K562 (cell line): ENCODE results near the gene PCDH1.

Source experiments
- BHLHE40 ChIP-seq: IDR thresholded peaks from 2 replicates; pipeline ENCODE4 v1.6.1; 2011; ENCODE audit warnings: low read length, improper control_type of control experiment
- CBX2 ChIP-seq: fragments of 200-600 bp; sonication (generic); IDR thresholded peaks from one replicate; pipeline ENCODE4 v1.6.1; 2012; ENCODE audit warnings: mild to moderate bottlenecking, low read length, inconsistent platforms; ENCODE audit not compliant: insufficient read depth, poor library complexity, severe bottlenecking
- E2F4 ChIP-seq: sonication (generic); formaldehyde crosslinking; IDR thresholded peaks from 2 replicates; pipeline ENCODE4 v1.8.0; 2022; ENCODE audit warnings: mild to moderate bottlenecking, low read depth, missing genetic modification reagents
- ESRRA ChIP-seq: fragments of 450-650 bp; IDR thresholded peaks from 2 replicates; pipeline ENCODE4 v1.6.1; 2014; ENCODE audit warnings: low read depth, mild to moderate bottlenecking, moderate library complexity, borderline replicate concordance
- PHB2 ChIP-seq: fragments of 450-650 bp; IDR thresholded peaks from 2 replicates; pipeline ENCODE4 v1.6.1; 2017; ENCODE audit warnings: low read depth
- RCOR1 ChIP-seq, 2 experiments: IDR thresholded peaks; 2 replicates each; pipeline ENCODE4 v1.6.1; 2012; ENCODE audit warnings: low read depth in 2 of 2, low read length in 2 of 2, borderline replicate concordance in 1 of 2, improper control_type of control experiment in 1 of 2
- TARDBP ChIP-seq: fragments of 450-650 bp; IDR thresholded peaks from 2 replicates; pipeline ENCODE4 v1.6.1; 2016
- ZBED1 ChIP-seq: IDR thresholded peaks from 2 replicates; pipeline ENCODE4 v1.6.1; 2014
- ZFP30 ChIP-seq: fragments of 250-450 bp; sonication (Bioruptor Pico); IDR thresholded peaks from 2 replicates; pipeline ENCODE4 v1.8.0; 2022; ENCODE audit warnings: moderate library complexity, mild to moderate bottlenecking, inconsistent platforms, borderline replicate concordance

DNA sequence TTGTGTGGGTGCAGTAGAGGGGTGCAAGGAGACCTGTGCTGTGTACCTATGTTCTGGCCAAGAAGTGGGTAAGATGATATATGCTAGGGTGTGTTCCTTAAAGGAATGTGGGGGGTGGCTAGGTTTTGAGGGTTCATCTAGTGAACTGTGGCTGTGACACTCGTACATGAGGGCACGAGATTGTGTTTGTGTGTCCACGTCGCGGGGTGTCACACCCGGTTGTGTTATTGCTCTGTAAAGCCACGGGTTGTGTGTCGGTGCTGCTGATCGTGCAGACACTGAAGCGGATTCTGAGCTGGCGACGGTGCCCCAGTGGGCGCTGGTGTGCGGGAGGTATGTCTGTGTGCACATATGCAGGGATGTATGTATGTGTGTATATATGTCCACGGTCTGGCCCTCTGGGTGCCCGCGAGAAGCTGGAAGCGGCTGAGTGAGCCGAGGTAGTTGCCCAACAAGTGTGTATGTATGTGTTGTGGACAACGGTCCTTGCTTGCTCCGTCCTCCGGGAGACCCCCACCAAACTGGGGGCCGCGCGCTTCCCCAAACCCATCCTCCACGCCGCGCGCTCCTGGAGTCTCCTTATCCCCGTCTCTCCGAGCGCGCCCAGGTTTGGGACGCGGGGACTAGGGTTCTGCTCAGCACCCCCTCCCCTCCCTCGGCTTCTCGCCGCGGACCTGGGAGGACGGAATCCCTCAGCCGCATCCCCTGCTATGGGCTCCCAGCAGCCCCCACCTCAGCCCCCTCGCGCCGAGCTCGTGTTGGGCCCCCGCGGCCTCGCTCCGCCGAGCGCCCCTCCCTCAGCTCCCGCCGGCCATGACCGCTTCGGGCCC lies 639 bp downstream of the PCDH1 start:
- TF ChIP-seq CBX2 (no peak), TARDBP (no peak), ZFP30 (no peak), ZBED1 (no peak), ESRRA (no peak), BHLHE40 (no peak), PHB2 (no peak), RCOR1 (IDR thresholded peaks at IDR 0.05; ENCODE audit: borderline replicate concordance in 1 of 2, low read depth in 2 of 2, low read length in 2 of 2) (no peak), E2F4 (CRISPR knock-in tag) (no peak)
